Measurements from ENCODE around the gene CD1C. TPM values are rescaled to one million over a fixed set of nuclear protein-coding genes. Genes with fewer than 3 reads are reported as not detected.

The CD1C gene
- total and polyA plus RNA-seq, 2 of the 8 experiments (the other 6 are each of a cell fraction or from before 2014, with no cell fraction given): 0.06 to 0.35 TPM

DNA sequence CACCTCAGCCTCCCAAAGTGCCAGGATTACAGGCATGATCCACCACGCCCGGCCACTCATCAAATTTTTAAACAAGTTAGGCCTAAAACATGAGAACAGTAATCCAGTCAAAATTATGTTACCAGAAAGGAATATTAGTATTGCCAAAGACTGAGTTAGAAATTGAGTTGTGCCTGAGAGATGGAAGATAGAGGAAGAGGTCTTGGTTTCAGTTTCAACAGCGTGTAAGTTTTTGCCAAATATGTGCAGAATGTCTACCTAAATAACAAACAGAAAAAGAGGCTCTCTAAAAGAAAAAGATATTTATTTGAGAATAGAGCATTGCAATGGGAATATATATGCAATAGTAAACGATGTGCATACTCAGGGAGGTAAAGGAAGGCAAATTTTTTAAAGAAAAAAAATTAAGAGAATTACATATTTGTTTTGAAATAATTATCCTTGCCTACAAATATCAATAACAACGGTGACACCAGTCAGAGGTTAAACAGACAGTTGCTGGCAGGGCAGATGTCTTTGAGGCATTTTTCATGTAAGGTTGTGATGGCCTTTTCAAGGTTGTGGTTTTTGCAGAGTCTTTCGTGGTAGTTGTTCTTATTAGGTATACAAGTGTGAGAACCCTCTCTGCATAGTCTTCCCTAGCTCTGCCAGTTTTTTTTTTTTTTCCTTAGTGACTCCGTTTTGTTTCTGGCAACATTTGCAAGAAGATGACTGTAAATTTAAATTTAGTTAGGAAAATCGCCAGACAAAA is 43.9 kb downstream of the CD1C start:
- DNase-seq (ENCODE audit: low read depth in 1 of 2, low spot score in 2 of 2) (no peak), FAIRE-seq (no peak)
- H4K91ac ChIP-seq (replicated peaks; ENCODE audit: insufficient read length, low read length): no peak overlapping the region
- H3K4me3 ChIP-seq (ENCODE audit: extremely low read depth in 1 of 4, insufficient read depth in 2 of 4, low read depth in 3 of 4, low read length in 4 of 4): no peak overlapping the region
- H3K27ac ChIP-seq (ENCODE audit: low read depth, low read length): no peak overlapping the region
- no peak overlapping the region for H3K14ac ChIP-seq (ENCODE audit: insufficient read length)
- H3K27me3 ChIP-seq (replicated peaks in 1 of 4; ENCODE audit: control insufficient read depth in 3 of 4, extremely low read depth in 1 of 4, insufficient read depth in 3 of 4, low read length in 3 of 4): no peaks in the 10 kb centered on the region
- H3K79me1 ChIP-seq (ENCODE audit: low read depth, low read length): no peaks in the 10 kb centered on the region
- H3K79me2 ChIP-seq (ENCODE audit: control insufficient read depth in 1 of 2, insufficient read depth in 2 of 2, low read length in 2 of 2): no peaks in the 10 kb centered on the region
- H4K5ac ChIP-seq (ENCODE audit: insufficient read length, low read depth, low read length): no peak overlapping the region
- H4K20me1 ChIP-seq (replicated peaks in 1 of 2; ENCODE audit: control insufficient read depth in 1 of 2, insufficient read depth in 2 of 2, low read length in 2 of 2): no peaks in the 10 kb centered on the region
- 84% methylated on average over 8 of the region's 8 CpGs; no CpG with 5 or more reads in 1 of the 2 experiments for WGBS, 2 experiments (ENCODE audit: extremely low coverage in 1 of 2, insufficient coverage in 1 of 2, insufficient read length in 1 of 2, insufficient replicate concordance in 2 of 2, low coverage in 1 of 2, low lambda C conversion rate in 2 of 2, missing lambda C conversion rate in 1 of 2)
- no peak overlapping the region for H4K8ac ChIP-seq (ENCODE audit: extremely low read depth, insufficient read depth, low read length)
- H3K56ac ChIP-seq (replicated peaks; ENCODE audit: insufficient read length, low read depth, low read length): no peak overlapping the region
- ChIA-PET POLR2A (ENCODE audit: partially characterized antibody) (no interaction called here), CTCF (ENCODE audit: partially characterized antibody) (interaction anchor here (0.9 to 1.4 kb wide), 2 partner anchors 129 to 372 kb away, joined by 3 to 7 read pairs; no protein-coding TSS in a partner anchor)
- H3K23ac ChIP-seq (ENCODE audit: insufficient read length): no peak overlapping the region
- no peak overlapping the region for H2BK12ac ChIP-seq (ENCODE audit: low read depth, low read length)
- H3K18ac ChIP-seq (ENCODE audit: extremely low read depth, low read length): no peak overlapping the region
- no peaks in the 10 kb centered on the region for H3K4me1 ChIP-seq (replicated peaks in 1 of 4; ENCODE audit: control insufficient read depth in 3 of 4, insufficient read depth in 4 of 4, low read length in 3 of 4)
- no peaks in the 10 kb centered on the region for H3K36me3 ChIP-seq (ENCODE audit: control insufficient read depth in 2 of 4, insufficient read depth in 4 of 4, low read length in 3 of 4)
- no peak overlapping the region for H2BK120ac ChIP-seq (replicated peaks; ENCODE audit: low read depth, low read length)
- no peak overlapping the region for H3K4ac ChIP-seq (replicated peaks; ENCODE audit: insufficient read length, low read depth, low read length)
- no peak overlapping the region for H3K4me2 ChIP-seq (ENCODE audit: insufficient read depth in 1 of 2, low read depth in 2 of 2, low read length in 2 of 2)
- no peak overlapping the region for H3K9ac ChIP-seq (replicated peaks in 1 of 4; ENCODE audit: extremely low read depth in 1 of 4, low read depth in 3 of 4, low read length in 3 of 4)
- H2AK5ac ChIP-seq (ENCODE audit: low read depth, low read length): no peak overlapping the region
- no peak overlapping the region for H2BK20ac ChIP-seq (ENCODE audit: low read length)
- no peaks in the 10 kb centered on the region for H3K23me2 ChIP-seq (ENCODE audit: low read depth, low read length)
- H2AFZ ChIP-seq (ENCODE audit: low read length): no peak overlapping the region
- H2BK5ac ChIP-seq (ENCODE audit: low read depth, low read length): no peak overlapping the region
- H2BK15ac ChIP-seq (ENCODE audit: low read length): no peak overlapping the region
- no peaks in the 10 kb centered on the region; a peak in 1 of 4 replicates for H3K9me3 ChIP-seq (ENCODE audit: insufficient read depth in 2 of 2, low read depth in 1 of 2, low read length in 1 of 2)
- no peak for TF ChIP-seq CEBPB (IDR thresholded peaks at IDR 0.05; ENCODE audit: low read depth, low read length)
- no peak for TF ChIP-seq POLR2AphosphoS5 (IDR thresholded peaks at IDR 0.05; ENCODE audit: low read depth, low read length)
- no peak for TF ChIP-seq MAFK (IDR thresholded peaks at IDR 0.05; ENCODE audit: low read depth, low read length)
- no peak for TF ChIP-seq TAF7 (optimal IDR thresholded peaks at IDR 0.05; ENCODE audit: borderline replicate concordance, low read depth, low read length)
- no peak for TF ChIP-seq SP2 (IDR thresholded peaks at IDR 0.05; ENCODE audit: low read length)
- TF ChIP-seq RAD21 (IDR thresholded peaks at IDR 0.05 in 1 of 2, conservative IDR thresholded peaks at IDR 0.05 in 1 of 2; ENCODE audit: low read depth in 2 of 2, low read length in 2 of 2): no peak
- TF ChIP-seq RXRA (IDR thresholded peaks at IDR 0.05; ENCODE audit: insufficient read depth, low read depth, low read length): no peak
